IMR-90 (cell line): ENCODE data around the gene RAB3C. TPM values are rescaled to one million over a fixed set of nuclear protein-coding genes. Genes with fewer than 3 reads are reported as not detected.

ENCODE experiments used
- ATAC-seq: fragments of 200-7000 bp; cut with Tn5 transposase; 2 replicates; pipeline ENCODE4 v1.9.1; 2020; ENCODE audit warnings: low read depth, mild to moderate bottlenecking, moderate library complexity
- BruUV-seq: library from RNA; stranded (reverse); fragments of 400-500 nt; replicated peaks from 2 replicates; lab custom pipeline; 2021; lab: Mats Ljungman, UMichigan
- CTCF ChIA-PET: fragments of 300-600 bp; formaldehyde crosslinking; extraction: SDS; loops from one replicate; lab custom pipeline; 2021; ENCODE audit warnings: antibody characterized with exemption; lab: Yijun Ruan, JAX
- POLR2A ChIA-PET: fragments of 300-600 bp; sonication (Branson Sonifier 250); formaldehyde crosslinking; loops from one replicate; lab custom pipeline; 2022; ENCODE audit warnings: antibody characterized with exemption; ENCODE audit not compliant: unreplicated experiment; lab: Charles Lee
- DNase-seq: peaks from one replicate; pipeline ENCODE4 v3.0.0; 2013
- H2AFZ ChIP-seq: replicated peaks from 2 replicates; pipeline ENCODE3; 2013; ENCODE audit warnings: low read length, mild to moderate bottlenecking; ENCODE audit not compliant: poor library complexity
- H2AK5ac ChIP-seq: 2 replicates; pipeline ENCODE4 v1.6.1; 2013; ENCODE audit warnings: low read depth, low read length, inconsistent platforms
- H2AK9ac ChIP-seq: replicated peaks from 2 replicates; pipeline ENCODE3; 2013; ENCODE audit warnings: mild to moderate bottlenecking, low read depth, low read length, moderate library complexity; ENCODE audit not compliant: poor library complexity
- H2BK120ac ChIP-seq: 2 replicates; pipeline ENCODE4 v1.6.1; 2013; ENCODE audit warnings: low read depth, low read length, inconsistent platforms
- H2BK15ac ChIP-seq: 3 replicates; pipeline ENCODE4 v1.6.1; 2013; ENCODE audit warnings: low read depth, low read length, inconsistent platforms
- H2BK20ac ChIP-seq: 2 replicates; pipeline ENCODE4 v1.6.1; 2013; ENCODE audit warnings: low read depth, mild to moderate bottlenecking, inconsistent platforms, low read length, moderate library complexity
- H2BK5ac ChIP-seq: 2 replicates; pipeline ENCODE4 v1.6.1; 2013; ENCODE audit warnings: mild to moderate bottlenecking, low read depth, low read length, inconsistent platforms; ENCODE audit not compliant: poor library complexity, severe bottlenecking
- H3K14ac ChIP-seq: replicated peaks from 2 replicates; pipeline ENCODE4 v1.6.1; 2013; ENCODE audit warnings: low read depth, low read length, inconsistent platforms
- H3K18ac ChIP-seq: 2 replicates; pipeline ENCODE4 v1.6.1; 2013; ENCODE audit warnings: low read depth, low read length, control low read depth
- H3K23ac ChIP-seq: 2 replicates; pipeline ENCODE4 v1.6.1; 2013; ENCODE audit warnings: low read depth, low read length, inconsistent platforms
- H3K27ac ChIP-seq: 2 replicates; pipeline ENCODE4 v1.5.1; 2013; ENCODE audit warnings: mild to moderate bottlenecking, control low read depth, low read length; ENCODE audit not compliant: insufficient read depth
- H3K27me3 ChIP-seq: 2 replicates; pipeline ENCODE4 v1.6.1; 2013; ENCODE audit warnings: low read length; ENCODE audit not compliant: control insufficient read depth, insufficient read depth
- H3K36me3 ChIP-seq: 2 replicates; pipeline ENCODE4 v1.6.1; 2013; ENCODE audit warnings: low read length, mixed read lengths; ENCODE audit not compliant: control insufficient read depth, insufficient read depth
- H3K4ac ChIP-seq: 2 replicates; pipeline ENCODE4 v1.6.1; 2013; ENCODE audit warnings: low read depth, low read length, inconsistent platforms
- H3K4me1 ChIP-seq: 2 replicates; pipeline ENCODE4 v1.6.1; 2013; ENCODE audit warnings: low read length, mixed read lengths; ENCODE audit not compliant: control insufficient read depth, insufficient read depth
- H3K4me2 ChIP-seq: 2 replicates; pipeline ENCODE4 v1.6.1; 2013; ENCODE audit warnings: low read depth, mild to moderate bottlenecking, control low read depth, low read length, moderate library complexity
- H3K4me3 ChIP-seq: 2 replicates; pipeline ENCODE4 v1.5.1; 2013; ENCODE audit warnings: low read depth, mild to moderate bottlenecking, control low read depth, low read length, moderate library complexity; ENCODE audit not compliant: insufficient read depth
- H3K56ac ChIP-seq: 2 replicates; pipeline ENCODE4 v1.6.1; 2013; ENCODE audit warnings: low read length, inconsistent platforms; ENCODE audit not compliant: insufficient read depth; ENCODE audit errors: extremely low read depth
- H3K79me1 ChIP-seq, 2 experiments: 2 replicates each; pipeline ENCODE4 v1.6.1; 2013; ENCODE audit warnings: low read length in 2 of 2, inconsistent platforms in 1 of 2, low read depth in 1 of 2
- H3K9ac ChIP-seq: 2 replicates; pipeline ENCODE4 v1.6.1; 2013; ENCODE audit warnings: low read depth, low read length, control low read depth
- H3K9me1 ChIP-seq: 2 replicates; pipeline ENCODE4 v1.6.1; 2013; ENCODE audit warnings: low read length, inconsistent platforms; ENCODE audit not compliant: insufficient read depth
- H3K9me3 ChIP-seq: 2 replicates; pipeline ENCODE4 v1.6.1; 2013; ENCODE audit warnings: low read length; ENCODE audit not compliant: control insufficient read depth, insufficient read depth
- H4K20me1 ChIP-seq: 2 replicates; pipeline ENCODE4 v1.6.1; 2013; ENCODE audit warnings: low read length, inconsistent platforms; ENCODE audit not compliant: insufficient read depth
- H4K5ac ChIP-seq: 2 replicates; pipeline ENCODE4 v1.6.1; 2013; ENCODE audit warnings: mild to moderate bottlenecking, low read depth, low read length, control low read depth
- H4K8ac ChIP-seq, 2 experiments: 2 replicates each; pipeline ENCODE4 v1.6.1; 2013; ENCODE audit warnings: low read depth in 2 of 2, low read length in 2 of 2, control low read depth in 1 of 2, inconsistent platforms in 1 of 2
- H4K91ac ChIP-seq: 2 replicates; pipeline ENCODE4 v1.6.1; 2013; ENCODE audit warnings: low read depth, low read length, inconsistent platforms; ENCODE audit not compliant: insufficient read depth
- BHLHE40 ChIP-seq: fragments of 150-350 bp; IDR thresholded peaks from 2 replicates; pipeline ENCODE4 v1.6.1; 2016; ENCODE audit warnings: mild to moderate bottlenecking, low read depth, low read length
- CEBPB ChIP-seq: IDR thresholded peaks from 2 replicates; pipeline ENCODE4 v1.6.1; 2012; ENCODE audit warnings: low read depth, low read length, improper control_type of control experiment
- CHD1 ChIP-seq: IDR thresholded peaks from 2 replicates; pipeline ENCODE4 v1.6.1; 2012; ENCODE audit warnings: low read depth, low read length, improper control_type of control experiment
- CTCF ChIP-seq: conservative IDR thresholded peaks from 2 replicates; pipeline ENCODE4 v1.5.1; 2012; ENCODE audit warnings: mild to moderate bottlenecking, low read depth, low read length, improper control_type of control experiment
- ELK1 ChIP-seq: fragments of 150-350 bp; IDR thresholded peaks from 2 replicates; pipeline ENCODE4 v1.6.1; 2016; ENCODE audit warnings: low read depth, mild to moderate bottlenecking, low read length, moderate library complexity, borderline replicate concordance
- FOS ChIP-seq: fragments of 150-350 bp; IDR thresholded peaks from 2 replicates; pipeline ENCODE4 v1.6.1; 2016; ENCODE audit warnings: low read depth, low read length
- MAFK ChIP-seq: IDR thresholded peaks from 2 replicates; pipeline ENCODE4 v1.6.1; 2012; ENCODE audit warnings: low read depth, low read length, improper control_type of control experiment
- MAZ ChIP-seq: IDR thresholded peaks from 2 replicates; pipeline ENCODE4 v1.6.1; 2012; ENCODE audit warnings: low read depth, mild to moderate bottlenecking, low read length, improper control_type of control experiment, moderate library complexity, borderline replicate concordance
- MXI1 ChIP-seq: IDR thresholded peaks from 2 replicates; pipeline ENCODE4 v1.6.1; 2012; ENCODE audit warnings: low read depth, mild to moderate bottlenecking, low read length, moderate library complexity, borderline replicate concordance
- POLR2A ChIP-seq: IDR thresholded peaks from 2 replicates; pipeline ENCODE4 v1.6.1; 2012; ENCODE audit warnings: mild to moderate bottlenecking, low read depth, low read length
- RCOR1 ChIP-seq: IDR thresholded peaks from 2 replicates; pipeline ENCODE4 v1.6.1; 2012; ENCODE audit warnings: mild to moderate bottlenecking, low read length, improper control_type of control experiment; ENCODE audit not compliant: insufficient replicate concordance
- RFX5 ChIP-seq: IDR thresholded peaks from 2 replicates; pipeline ENCODE4 v1.8.0; 2012; ENCODE audit warnings: low read depth, mild to moderate bottlenecking, low read length, moderate library complexity
- SMC3 ChIP-seq: fragments of 150-350 bp; IDR thresholded peaks from 2 replicates; pipeline ENCODE4 v1.6.1; 2016; ENCODE audit warnings: low read depth, mild to moderate bottlenecking, antibody characterized with exemption, low read length, moderate library complexity
- USF2 ChIP-seq: fragments of 150-350 bp; IDR thresholded peaks from 2 replicates; pipeline ENCODE4 v1.6.1; 2017; ENCODE audit warnings: mild to moderate bottlenecking, antibody characterized with exemption, low read length, low read depth
- WGBS, 2 experiments: methylation state at CpG; one replicate each; pipeline versions ENCODE4 v1.1.5 to v1.1.7; 2013; ENCODE audit warnings: missing lambda C conversion rate in 2 of 2; ENCODE audit not compliant: insufficient read length in 1 of 2; ENCODE audit errors: extremely low coverage in 2 of 2; 5-methylcytosine and 5-hydroxymethylcytosine counted together
- dilution Hi-C: fragments of 300-500 bp; cut with HindIII; formaldehyde crosslinking; loops from one replicate; pipeline ENCODE4 v1.14.3; 2018; ENCODE audit warnings: low sequenced_read_pairs; ENCODE audit not compliant: unreplicated experiment
- in situ Hi-C: fragments of 300-500 bp; cut with MboI; formaldehyde crosslinking; loops from 3 replicates; pipeline ENCODE4 v1.14.3; 2019; ENCODE audit warnings: low sequenced_read_pairs, inconsistent platforms, mixed read lengths
- intact Hi-C: fragments of 100-400 bp; cut with micrococcal nuclease; formaldehyde crosslinking; loops from 2 replicates; pipeline ENCODE4 v1.10.0; 2022
- polyA plus RNA-seq, 3 experiments: library from polyadenylated mRNA; depleted of rRNA; stranded (reverse); fragments of >200 nt; gene quantifications; 2 replicates each; pipeline ENCODE4 v1.2.3, GENCODE V29; 2012; ENCODE audit warnings: low replicate concordance in 1 of 3
- total RNA-seq: library from RNA; depleted of rRNA; stranded (reverse); fragments of >200 nt; gene quantifications from 2 replicates; pipeline ENCODE4 v1.2.3, GENCODE V29; 2012

The RAB3C gene
- total and polyA plus RNA-seq, 2 of the 4 experiments (the other 2 are of a cell fraction), result not detected

GRCh38 chr5:58631895-58632294, 49.0 kb downstream of the RAB3C start:
- Histone ChIP-seq H3K79me1 (no peaks in the 10 kb centered on the region), H3K36me3 (no peaks in the 10 kb centered on the region), H2BK15ac (no peak overlapping the region), H2BK120ac (no peak overlapping the region), H4K91ac (no peak overlapping the region), H3K4ac (no peak overlapping the region), H3K9ac (no peak overlapping the region), H2AK9ac (no peak overlapping the region), H4K8ac (no peak overlapping the region), H3K14ac (no peak overlapping the region), H3K18ac (no peak overlapping the region), H2BK20ac (no peak overlapping the region), H2AFZ (no peak overlapping the region), H3K9me1 (no peaks in the 10 kb centered on the region), H3K4me3 (no peak overlapping the region), H2BK5ac (no peak overlapping the region), H3K9me3 (no peaks in the 10 kb centered on the region), H3K56ac (no peak overlapping the region), H3K4me1 (no peaks in the 10 kb centered on the region), H4K20me1 (no peaks in the 10 kb centered on the region), H3K23ac (no peak overlapping the region), H3K27ac (no peak overlapping the region), H2AK5ac (no peak overlapping the region), H3K4me2 (no peak overlapping the region), H3K27me3 (no peaks in the 10 kb centered on the region), H4K5ac (no peak overlapping the region)
- dilution Hi-C loops, result no loop called here
- no CpG with 5 or more reads among the region's 1 CpG for WGBS, 2 experiments
- POLR2A ChIA-PET, result no interaction called here
- in situ Hi-C loops, result no loop called here
- intact Hi-C loops, result no loop called here
- DNase-seq, result no peak
- no peak for TF ChIP-seq MAFK
- TF ChIP-seq MAZ, result no peak
- TF ChIP-seq CTCF, result no peak
- no peak for TF ChIP-seq FOS
- no peak for TF ChIP-seq MXI1
- no peak for TF ChIP-seq USF2
- no peak for TF ChIP-seq SMC3
- no peak for TF ChIP-seq CHD1
- TF ChIP-seq POLR2A, result no peak
- TF ChIP-seq CEBPB, result no peak
- no peak for TF ChIP-seq RCOR1
- TF ChIP-seq BHLHE40, result no peak
- no peak for TF ChIP-seq RFX5
- TF ChIP-seq ELK1, result no peak
- BruUV-seq, result no TSS peak
- CTCF ChIA-PET, result no interaction called here
- no peak for ATAC-seq
